ENCODE results near the gene CXCL12.

CXCL12 gene

GRCh38 chr10:44385026-44385695, at the start of gene CXCL12:
CXCL12 (minus strand) TSS chr10:44385097; CDS start chr10:44385005, 92 bp downstream.
- H3K4me3 ChIP-seq (ENCODE audit: low read depth, low read length), result peak within 1 kb of the TSS; percentile 52
- TF ChIP-seq CTCF (IDR thresholded peaks at IDR 0.05; ENCODE audit: low read depth, low read length), result no peak

- no peak overlapping the region for H3K4me3 ChIP-seq (ENCODE audit: low read depth, low read length)
- TF ChIP-seq CTCF (IDR thresholded peaks at IDR 0.05; ENCODE audit: low read depth, low read length), result no peak
These were observed 42.6 kb upstream of the CXCL12 start for GRCh38 chr10:44427479-44427878.

- H3K4me3 ChIP-seq (ENCODE audit: low read depth, low read length), result no peak overlapping the region
- TF ChIP-seq CTCF (IDR thresholded peaks at IDR 0.05; ENCODE audit: low read depth, low read length), result no peak
These were observed 42.1 kb upstream of the CXCL12 start for GRCh38 chr10:44427037-44427436.

- no peak for TF ChIP-seq CTCF (IDR thresholded peaks at IDR 0.05; ENCODE audit: low read depth, low read length)
These were observed 41.5 kb upstream of the CXCL12 start for GRCh38 chr10:44426247-44427034.

GRCh38 chr10:44425466-44425865, 40.6 kb upstream of the CXCL12 start:
- H3K4me3 ChIP-seq (ENCODE audit: low read depth, low read length), result no peak overlapping the region
- TF ChIP-seq CTCF (IDR thresholded peaks at IDR 0.05; ENCODE audit: low read depth, low read length), result no peak

More at GRCh38 chr10:44426247-44427034, 41.5 kb upstream of the CXCL12 start:
- no peak overlapping the region for H3K4me3 ChIP-seq (ENCODE audit: low read depth, low read length)

- H3K4me3 ChIP-seq (ENCODE audit: low read depth, low read length), result no peak overlapping the region
- no peak for TF ChIP-seq CTCF (IDR thresholded peaks at IDR 0.05; ENCODE audit: low read depth, low read length)
These were observed 40.1 kb upstream of the CXCL12 start for GRCh38 chr10:44424957-44425356.

GRCh38 chr10:44424298-44424697, 39.4 kb upstream of the CXCL12 start:
- H3K4me3 ChIP-seq (ENCODE audit: low read depth, low read length), result no peak overlapping the region
- TF ChIP-seq CTCF (IDR thresholded peaks at IDR 0.05; ENCODE audit: low read depth, low read length), result no peak

Measured in WI38 (cell line).